Spleen (tissue), 7 donors: ENCODE data around the gene RNF212.

Experiments used
- CTCF ChIP-seq, 11 experiments: fragments of 200-600 bp in 7 of 11; fragments of 450-650 bp in 4 of 11; sonication (generic) in 4 of 11; IDR thresholded peaks in 8 of 11; conservative IDR thresholded peaks in 3 of 11; 1 replicate in 7 of 11; 2 replicates in 4 of 11; pipeline versions ENCODE4 v1.4.0 to v1.8.0; 2016 to 2021; ENCODE audit warnings: antibody characterized with exemption in 11 of 11, inconsistent platforms in 4 of 11, mild to moderate bottlenecking in 1 of 11
- POLR2A ChIP-seq, 3 donors: fragments of 450-650 bp; IDR thresholded peaks; one replicate each; pipeline ENCODE4 v1.5.1; 2017; ENCODE audit warnings: antibody characterized with exemption in 3 of 3, mild to moderate bottlenecking in 1 of 3
- POLR2AphosphoS5 ChIP-seq, 3 donors: sonication (generic); formaldehyde crosslinking; IDR thresholded peaks; one replicate each; pipeline ENCODE4 v1.5.1; 2017; ENCODE audit warnings: antibody characterized with exemption in 3 of 3
- donor health status: DM: no; HTN: no; CAD: no; lungs with moderate emphysema.
- donor health status: DM: no; HTN: no; CAD: no.
- donor health status: DM: no; HTN: no; CAD: no.

DNA sequence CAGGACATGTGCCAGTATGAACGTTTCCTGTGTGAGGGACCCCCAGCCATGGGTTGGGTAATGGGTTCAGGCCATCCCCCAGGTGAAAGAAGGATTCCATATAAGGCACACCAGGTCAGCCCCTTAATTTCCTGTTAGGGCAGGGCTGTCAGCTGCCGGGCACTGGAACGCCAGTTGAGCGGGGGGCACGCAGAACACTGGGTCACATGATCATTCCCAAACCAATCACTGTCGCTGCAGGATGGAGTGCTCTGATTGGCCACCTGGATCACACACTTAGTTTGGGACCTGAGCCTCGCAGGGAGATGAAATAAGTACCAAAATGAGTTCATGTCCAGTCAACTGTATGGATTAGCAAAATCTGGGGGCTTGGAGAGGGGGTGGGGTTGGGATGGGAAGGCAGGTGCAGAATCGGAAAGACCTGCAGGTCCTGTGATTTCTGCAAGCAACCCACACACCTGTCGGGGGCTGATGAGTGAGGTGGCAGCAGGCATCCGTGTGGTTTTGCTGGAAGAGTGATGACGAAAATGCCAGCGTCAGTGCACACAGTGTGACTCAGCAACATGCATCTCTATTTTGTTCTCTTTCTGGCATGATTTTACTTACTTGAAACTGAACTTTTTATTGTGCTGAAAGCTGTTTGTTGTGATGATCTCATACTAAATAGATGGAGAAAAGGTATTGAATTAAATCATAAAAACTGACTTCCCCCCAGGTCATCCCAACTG is 32.2 kb downstream of the RNF212 start:
- TF ChIP-seq CTCF (IDR thresholded peaks at IDR 0.05 in 8 of 11, conservative IDR thresholded peaks at IDR 0.05 in 3 of 11) (no peak), POLR2A (IDR thresholded peaks at IDR 0.05) (no peak), POLR2AphosphoS5 (IDR thresholded peaks at IDR 0.05) (no peak)
